Natural killer cell (primary cell): ENCODE data around the gene GRID2. TPM values are rescaled to one million over a fixed set of nuclear protein-coding genes. Genes with fewer than 3 reads are reported as not detected.

Experiments used
- ATAC-seq, 3 donors: fragments of 150-1000 bp in 2 of 3; fragments of 200-7000 bp in 1 of 3; cut with Tn5 transposase; 1 replicate in 1 of 3; 2 replicates in 2 of 3; pipeline ENCODE4 v1.10.0; 2021; ENCODE audit warnings: mild to moderate bottlenecking in 2 of 3, moderate library complexity in 2 of 3
- DNase-seq, 2 donors: peaks; one replicate each; pipeline versions ENCODE4 v3.0.0 to v3.0.0-alpha.2; 2013 to 2021; ENCODE audit warnings: mixed read lengths in 1 of 2
- H3K27ac ChIP-seq: one replicate; pipeline ENCODE4 v1.5.1; 2013; ENCODE audit warnings: mild to moderate bottlenecking, low read length
- H3K27me3 ChIP-seq: one replicate; pipeline ENCODE4 v1.6.1; 2013; ENCODE audit warnings: low read length; ENCODE audit not compliant: control insufficient read depth, insufficient read depth
- H3K36me3 ChIP-seq: one replicate; pipeline ENCODE4 v1.6.1; 2013; ENCODE audit warnings: low read length; ENCODE audit not compliant: control insufficient read depth, insufficient read depth
- H3K4me1 ChIP-seq: one replicate; pipeline ENCODE4 v1.6.1; 2013; ENCODE audit warnings: low read length; ENCODE audit not compliant: control insufficient read depth, insufficient read depth
- H3K4me3 ChIP-seq: one replicate; pipeline ENCODE4 v1.5.1; 2013; ENCODE audit warnings: low read length
- H3K9me3 ChIP-seq: one replicate; pipeline ENCODE4 v1.6.1; 2013; ENCODE audit warnings: low read length; ENCODE audit not compliant: control insufficient read depth, insufficient read depth
- H3K27ac Mint-ChIP-seq, 2 donors: one replicate each; pipeline ENCODE4 v1.8.0; 2022; ENCODE audit warnings: mild to moderate bottlenecking in 2 of 2, mixed read lengths in 2 of 2, moderate library complexity in 1 of 2
- H3K27me3 Mint-ChIP-seq, 2 donors: one replicate each; pipeline ENCODE4 v1.8.0; 2022; ENCODE audit warnings: low read depth in 2 of 2, mixed read lengths in 2 of 2
- H3K36me3 Mint-ChIP-seq: one replicate; pipeline ENCODE4 v1.8.0; 2022; ENCODE audit warnings: mixed read lengths
- H3K4me1 Mint-ChIP-seq, 2 donors: one replicate each; pipeline ENCODE4 v1.8.0; 2022; ENCODE audit warnings: mixed read lengths in 2 of 2
- H3K4me3 Mint-ChIP-seq: one replicate; pipeline ENCODE4 v1.8.0; 2022; ENCODE audit warnings: mild to moderate bottlenecking, moderate library complexity, mixed read lengths
- H3K9me3 Mint-ChIP-seq, 2 donors: one replicate each; pipeline ENCODE4 v1.8.0; 2022; ENCODE audit warnings: mixed read lengths in 2 of 2
- WGBS: methylation state at CpG from one replicate; pipeline ENCODE4 v1.1.7; 2013; ENCODE audit warnings: missing lambda C conversion rate; ENCODE audit not compliant: insufficient coverage; 5-methylcytosine and 5-hydroxymethylcytosine counted together
- intact Hi-C: fragments of 100-400 bp; cut with micrococcal nuclease; formaldehyde crosslinking; loops from one replicate; pipeline ENCODE4 v1.14.2; 2022
- total RNA-seq, 4 donors: library from RNA; stranded (reverse); fragments of 120-200 nt in 1 of 4; gene quantifications; one replicate each; pipeline versions ENCODE4 v1.2.3 to v1.2.4, GENCODE V29; 2013 to 2022
- TF ChIP-seq, protein P1 (sequence below): fragments of 200-600 bp; IDR thresholded peaks from one replicate; pipeline ENCODE4 v1.8.0; 2022; ENCODE audit warnings: antibody characterized with exemption

The GRID2 gene
- total RNA-seq, 3 donors from 2014 or later (not counting 1 experiment from before 2014, with no cell fraction given), result not detected

DNA sequence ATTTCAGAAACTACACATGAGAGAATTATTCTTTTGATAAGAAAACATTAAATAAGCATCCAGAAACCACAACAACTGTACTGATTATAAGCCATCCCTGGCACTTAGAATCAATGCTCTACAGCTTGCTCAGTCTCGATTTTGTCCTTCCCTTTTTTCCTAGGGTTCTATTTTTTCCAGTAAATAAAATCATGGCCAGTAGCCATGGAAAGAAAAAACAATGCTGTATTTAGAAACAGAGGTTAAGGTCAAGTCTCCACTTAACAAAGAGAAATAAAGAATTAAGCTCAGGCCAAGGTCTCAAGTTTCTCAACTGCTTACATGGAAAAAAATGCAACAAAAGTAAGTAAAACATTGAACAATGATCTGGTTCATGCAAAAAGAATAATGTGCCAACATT lies 38.7 kb upstream of the GRID2 start:
- H3K27me3 Mint-ChIP-seq, result no peaks in the 10 kb centered on the region
- 60% methylated on average over 1 of the region's 1 CpG for WGBS
- H3K27ac Mint-ChIP-seq, result no peak overlapping the region
- Histone ChIP-seq H3K27me3 (no peaks in the 10 kb centered on the region), H3K4me1 (no peaks in the 10 kb centered on the region), H3K9me3 (no peaks in the 10 kb centered on the region), H3K4me3 (no peak overlapping the region), H3K36me3 (no peaks in the 10 kb centered on the region), H3K27ac (no peak overlapping the region)
- no peak for ATAC-seq
- H3K4me3 Mint-ChIP-seq, result no peak overlapping the region
- intact Hi-C loops, result no loop called here
- H3K36me3 Mint-ChIP-seq, result no peaks in the 10 kb centered on the region
- TF ChIP-seq, protein P1, sequence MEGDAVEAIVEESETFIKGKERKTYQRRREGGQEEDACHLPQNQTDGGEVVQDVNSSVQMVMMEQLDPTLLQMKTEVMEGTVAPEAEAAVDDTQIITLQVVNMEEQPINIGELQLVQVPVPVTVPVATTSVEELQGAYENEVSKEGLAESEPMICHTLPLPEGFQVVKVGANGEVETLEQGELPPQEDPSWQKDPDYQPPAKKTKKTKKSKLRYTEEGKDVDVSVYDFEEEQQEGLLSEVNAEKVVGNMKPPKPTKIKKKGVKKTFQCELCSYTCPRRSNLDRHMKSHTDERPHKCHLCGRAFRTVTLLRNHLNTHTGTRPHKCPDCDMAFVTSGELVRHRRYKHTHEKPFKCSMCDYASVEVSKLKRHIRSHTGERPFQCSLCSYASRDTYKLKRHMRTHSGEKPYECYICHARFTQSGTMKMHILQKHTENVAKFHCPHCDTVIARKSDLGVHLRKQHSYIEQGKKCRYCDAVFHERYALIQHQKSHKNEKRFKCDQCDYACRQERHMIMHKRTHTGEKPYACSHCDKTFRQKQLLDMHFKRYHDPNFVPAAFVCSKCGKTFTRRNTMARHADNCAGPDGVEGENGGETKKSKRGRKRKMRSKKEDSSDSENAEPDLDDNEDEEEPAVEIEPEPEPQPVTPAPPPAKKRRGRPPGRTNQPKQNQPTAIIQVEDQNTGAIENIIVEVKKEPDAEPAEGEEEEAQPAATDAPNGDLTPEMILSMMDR, result no peak
- no peak for DNase-seq
- H3K9me3 Mint-ChIP-seq, result peaks cover under 1 to 4% of the 10 kb centered on the region in 2 donors
- no peaks in the 10 kb centered on the region for H3K4me1 Mint-ChIP-seq

DNA sequence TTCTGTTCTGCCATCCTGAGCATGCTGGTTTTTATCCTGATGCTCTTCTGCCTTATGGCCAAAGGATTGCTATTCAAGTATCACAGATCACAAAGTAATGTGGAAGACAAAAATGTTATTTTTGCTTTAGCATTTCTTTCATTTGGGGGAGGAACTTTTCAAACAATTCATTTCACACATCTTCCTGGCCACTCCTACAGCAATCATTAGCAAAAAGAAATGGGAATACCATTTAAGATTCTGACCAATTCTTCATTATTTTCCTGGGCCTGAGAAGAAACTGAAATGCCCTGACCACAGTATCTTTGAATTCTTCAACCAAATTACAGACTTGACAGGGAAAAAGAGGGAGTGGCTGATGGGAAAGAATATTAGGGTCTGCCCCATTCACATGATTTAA lies 38.0 kb upstream of the GRID2 start:
- no peaks in the 10 kb centered on the region for H3K36me3 ChIP-seq
- H3K27me3 ChIP-seq, result no peaks in the 10 kb centered on the region
- DNase-seq (no peak), ATAC-seq (no peak)
- no peaks in the 10 kb centered on the region for H3K4me1 Mint-ChIP-seq
- no peak overlapping the region for H3K4me3 ChIP-seq
- intact Hi-C loops, result no loop called here
- TF ChIP-seq, protein P1, result no peak
- H3K36me3 Mint-ChIP-seq, result no peaks in the 10 kb centered on the region
- no peak overlapping the region for H3K27ac ChIP-seq
- no peak overlapping the region for H3K4me3 Mint-ChIP-seq
- no peaks in the 10 kb centered on the region for H3K27me3 Mint-ChIP-seq
- H3K27ac Mint-ChIP-seq, result no peak overlapping the region
- peaks cover 6 to 7% of the 10 kb centered on the region in 2 donors for H3K9me3 Mint-ChIP-seq
- no peaks in the 10 kb centered on the region for H3K9me3 ChIP-seq
- no peaks in the 10 kb centered on the region for H3K4me1 ChIP-seq

DNA sequence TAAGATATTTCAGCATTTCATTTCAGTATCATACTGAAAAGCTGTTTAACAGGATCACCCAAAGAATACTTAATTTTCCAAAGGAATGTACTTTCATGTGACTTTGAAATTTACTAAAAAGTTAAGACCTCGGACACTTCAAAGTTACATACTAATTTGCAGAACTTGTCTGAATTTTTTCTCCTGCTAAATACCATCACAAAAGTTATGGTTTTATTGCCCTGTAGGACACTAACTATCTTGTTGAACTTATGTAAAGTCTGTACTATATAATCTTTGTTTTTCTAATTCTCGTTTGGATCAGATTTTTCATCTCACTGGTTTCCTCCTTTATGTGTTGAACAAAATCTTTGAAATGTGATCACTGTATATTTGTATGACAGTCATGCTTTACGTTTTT lies 37.2 kb upstream of the GRID2 start:
- no peak overlapping the region for H3K27ac Mint-ChIP-seq
- peaks cover 9 to 10% of the 10 kb centered on the region in 2 donors for H3K9me3 Mint-ChIP-seq
- Histone ChIP-seq H3K9me3 (no peaks in the 10 kb centered on the region), H3K27ac (no peak overlapping the region), H3K36me3 (no peaks in the 10 kb centered on the region), H3K4me1 (no peaks in the 10 kb centered on the region), H3K4me3 (no peak overlapping the region), H3K27me3 (no peaks in the 10 kb centered on the region)
- H3K36me3 Mint-ChIP-seq, result no peaks in the 10 kb centered on the region
- no peaks in the 10 kb centered on the region for H3K4me1 Mint-ChIP-seq
- no peaks in the 10 kb centered on the region for H3K27me3 Mint-ChIP-seq
- intact Hi-C loops, result no loop called here
- DNase-seq (no peak), ATAC-seq (no peak)
- no CpG with 5 or more reads among the region's 3 CpGs for WGBS
- no peak overlapping the region for H3K4me3 Mint-ChIP-seq
- TF ChIP-seq, protein P1, result no peak

DNA sequence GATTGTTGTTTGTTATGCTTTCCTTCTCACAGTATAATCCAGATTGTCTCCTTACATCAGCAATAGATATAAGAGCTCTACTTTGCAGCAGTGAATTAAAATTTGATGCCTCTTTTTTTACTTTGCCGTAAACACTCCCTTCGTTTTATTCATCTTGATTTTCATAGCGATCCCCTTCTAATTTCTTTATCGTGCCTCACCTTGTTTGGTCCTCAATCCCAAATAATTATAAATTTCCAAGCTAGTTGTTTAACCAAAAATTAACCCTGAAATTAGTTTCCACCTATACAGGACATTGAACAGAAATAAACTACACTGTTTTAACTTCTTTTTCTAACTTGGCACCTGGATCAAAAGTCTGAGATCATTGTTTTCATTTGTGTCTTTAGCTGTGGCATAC lies 35.1 kb upstream of the GRID2 start:
- H3K4me3 ChIP-seq, result no peak overlapping the region
- H3K27ac ChIP-seq, result no peak overlapping the region
- H3K36me3 ChIP-seq, result no peaks in the 10 kb centered on the region
- WGBS, result 91% methylated on average over 4 of the region's 4 CpGs
- intact Hi-C loops, result no loop called here
- Mint-ChIP-seq H3K4me1 (no peaks in the 10 kb centered on the region), H3K27ac (no peak overlapping the region), H3K4me3 (no peak overlapping the region), H3K9me3 (peaks cover 4 to 10% of the 10 kb centered on the region in 2 donors), H3K27me3 (no peaks in the 10 kb centered on the region), H3K36me3 (no peaks in the 10 kb centered on the region)
- DNase-seq (no peak), ATAC-seq (no peak)
- no peaks in the 10 kb centered on the region for H3K9me3 ChIP-seq
- TF ChIP-seq, protein P1, result no peak
- no peaks in the 10 kb centered on the region for H3K4me1 ChIP-seq
- no peaks in the 10 kb centered on the region for H3K27me3 ChIP-seq
